ENCODE measurements around the gene FGF4. TPM values are rescaled to one million over a fixed set of nuclear protein-coding genes. Genes with fewer than 3 reads are reported as not detected.

The FGF4 gene
- polyA plus RNA-seq, 1 experiment, result not detected

GRCh38 chr11:69797737-69798528, 22.8 kb upstream of the FGF4 start:
- DNase-seq (ENCODE audit: low read depth, low spot score), result no peak
- peaks cover 4% of the 10 kb centered on the region for H3K9me3 ChIP-seq (ENCODE audit: control insufficient read depth, insufficient read depth, low read length)
- no peak overlapping the region for H3K27ac ChIP-seq (ENCODE audit: low read depth, low read length)
- H3K4me3 ChIP-seq (ENCODE audit: low read depth, low read length), result no peak overlapping the region
- H3K27me3 ChIP-seq (ENCODE audit: control insufficient read depth, insufficient read depth, low read length), result peaks cover 4% of the 10 kb centered on the region
- POLR2A ChIA-PET, result no interaction called here
- CTCF ChIA-PET, result interaction anchor here (0.6 to 1.7 kb wide), 3 partner anchors 47 to 112 kb away, joined by 4 read pairs; no protein-coding TSS in a partner anchor
- no peak for TF ChIP-seq CTCF (IDR thresholded peaks at IDR 0.05; ENCODE audit: low read depth, low read length)

GRCh38 chr11:69797156-69797555, 22.0 kb upstream of the FGF4 start:
- Histone ChIP-seq H3K4me3 (ENCODE audit: low read depth, low read length) (no peak overlapping the region), H3K27me3 (ENCODE audit: control insufficient read depth, insufficient read depth, low read length) (peaks cover 5% of the 10 kb centered on the region), H3K9me3 (ENCODE audit: control insufficient read depth, insufficient read depth, low read length) (peaks cover 4% of the 10 kb centered on the region), H3K27ac (ENCODE audit: low read depth, low read length) (no peak overlapping the region)
- no peak for TF ChIP-seq CTCF (IDR thresholded peaks at IDR 0.05; ENCODE audit: low read depth, low read length)
- DNase-seq (ENCODE audit: low read depth, low spot score), result no peak
- ChIA-PET POLR2A (no interaction called here), CTCF (interaction anchor here (0.7 to 1.7 kb wide), 2 partner anchors 46 to 93 kb away, joined by 4 read pairs; no protein-coding TSS in a partner anchor)

GRCh38 chr11:69796063-69796462, 20.9 kb upstream of the FGF4 start:
- no peak for TF ChIP-seq CTCF (IDR thresholded peaks at IDR 0.05; ENCODE audit: low read depth, low read length)
- Histone ChIP-seq H3K27ac (ENCODE audit: low read depth, low read length) (no peak overlapping the region), H3K4me3 (ENCODE audit: low read depth, low read length) (no peak overlapping the region), H3K9me3 (ENCODE audit: control insufficient read depth, insufficient read depth, low read length) (peaks cover 4% of the 10 kb centered on the region), H3K27me3 (ENCODE audit: control insufficient read depth, insufficient read depth, low read length) (peaks cover 14% of the 10 kb centered on the region)
- ChIA-PET CTCF (no interaction called here), POLR2A (no interaction called here)
- no peak for DNase-seq (ENCODE audit: low read depth, low spot score)

- CTCF ChIA-PET, result no interaction called here
- H3K9me3 ChIP-seq (ENCODE audit: control insufficient read depth, insufficient read depth, low read length), result no peaks in the 10 kb centered on the region
- peaks cover 24% of the 10 kb centered on the region for H3K27me3 ChIP-seq (ENCODE audit: control insufficient read depth, insufficient read depth, low read length)
- H3K4me3 ChIP-seq (ENCODE audit: low read depth, low read length), result no peak overlapping the region
- POLR2A ChIA-PET, result interaction anchor here (0.6 kb wide), 1 partner anchor 1661 kb away, joined by 3 read pairs; the partner anchor contains the start of gene NADSYN1
- no peak for DNase-seq (ENCODE audit: low read depth, low spot score)
- no peak overlapping the region for H3K27ac ChIP-seq (ENCODE audit: low read depth, low read length)
- TF ChIP-seq CTCF (IDR thresholded peaks at IDR 0.05; ENCODE audit: low read depth, low read length), result no peak
These were observed 16.4 kb upstream of the FGF4 start for GRCh38 chr11:69791276-69792180.
